Stomach (tissue), 4 donors: Measurements from ENCODE around the gene TRAF6.
"Not testable (repeated sequence)": the region's sequence is repeated elsewhere in the genome, so short reads cannot be mapped to it uniquely, and the experiment has no call there.

ENCODE experiments used
- POLR2A ChIP-seq, 4 donors: fragments of 450-650 bp; IDR thresholded peaks; one replicate each; pipeline ENCODE4 v1.6.1; 2016; ENCODE audit warnings: antibody characterized with exemption in 4 of 4, control low read depth in 2 of 4, mild to moderate bottlenecking in 1 of 4, moderate library complexity in 1 of 4
- TF ChIP-seq, protein P1 (sequence below), 7 experiments: fragments of 450-650 bp in 4 of 7; fragments of 200-600 bp in 3 of 7; sonication (generic) in 3 of 7; IDR thresholded peaks; one replicate each; pipeline ENCODE4 v1.5.1; 2016 to 2019; ENCODE audit warnings: antibody characterized with exemption in 7 of 7, control low read depth in 2 of 7, mild to moderate bottlenecking in 1 of 7

DNA sequence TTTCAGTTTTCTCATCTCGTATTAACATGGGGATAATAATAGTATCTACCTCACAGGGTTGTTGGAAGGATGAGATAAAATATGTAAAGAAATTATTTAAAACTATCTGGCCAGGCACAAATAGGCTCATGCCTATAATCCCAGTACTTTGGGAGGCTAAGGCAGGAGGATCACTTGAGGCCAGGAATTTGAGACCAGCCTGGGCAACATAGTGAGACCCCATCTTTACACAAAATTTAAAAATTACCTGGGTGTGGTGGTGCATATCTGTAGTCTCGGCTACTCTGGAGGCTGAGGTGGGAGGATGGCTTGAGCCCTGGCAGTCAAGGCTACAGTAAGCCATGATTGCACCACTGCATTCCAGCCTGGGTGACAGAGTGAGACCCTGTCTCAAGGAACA is 990 bp upstream of the TRAF6 start:
- TF ChIP-seq, protein P1, sequence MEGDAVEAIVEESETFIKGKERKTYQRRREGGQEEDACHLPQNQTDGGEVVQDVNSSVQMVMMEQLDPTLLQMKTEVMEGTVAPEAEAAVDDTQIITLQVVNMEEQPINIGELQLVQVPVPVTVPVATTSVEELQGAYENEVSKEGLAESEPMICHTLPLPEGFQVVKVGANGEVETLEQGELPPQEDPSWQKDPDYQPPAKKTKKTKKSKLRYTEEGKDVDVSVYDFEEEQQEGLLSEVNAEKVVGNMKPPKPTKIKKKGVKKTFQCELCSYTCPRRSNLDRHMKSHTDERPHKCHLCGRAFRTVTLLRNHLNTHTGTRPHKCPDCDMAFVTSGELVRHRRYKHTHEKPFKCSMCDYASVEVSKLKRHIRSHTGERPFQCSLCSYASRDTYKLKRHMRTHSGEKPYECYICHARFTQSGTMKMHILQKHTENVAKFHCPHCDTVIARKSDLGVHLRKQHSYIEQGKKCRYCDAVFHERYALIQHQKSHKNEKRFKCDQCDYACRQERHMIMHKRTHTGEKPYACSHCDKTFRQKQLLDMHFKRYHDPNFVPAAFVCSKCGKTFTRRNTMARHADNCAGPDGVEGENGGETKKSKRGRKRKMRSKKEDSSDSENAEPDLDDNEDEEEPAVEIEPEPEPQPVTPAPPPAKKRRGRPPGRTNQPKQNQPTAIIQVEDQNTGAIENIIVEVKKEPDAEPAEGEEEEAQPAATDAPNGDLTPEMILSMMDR (IDR thresholded peaks at IDR 0.05) = not testable (repeated sequence)
- not testable (repeated sequence) for TF ChIP-seq POLR2A (IDR thresholded peaks at IDR 0.05)
